PC-3 (cell line): Measurements from ENCODE around the gene WWC1. TPM values are rescaled to one million over a fixed set of nuclear protein-coding genes. Genes with fewer than 3 reads are reported as not detected.

Source experiments
- ATAC-seq: fragments of 200-7000 bp; cut with Tn5 transposase; 2 replicates; pipeline ENCODE4 v1.9.1; 2020; ENCODE audit warnings: mild to moderate bottlenecking, moderate library complexity
- BruUV-seq: library from RNA; stranded (reverse); fragments of 400-500 nt; replicated peaks from 2 replicates; lab custom pipeline; 2021; lab: Mats Ljungman, UMichigan
- CTCF ChIA-PET: fragments of 300-600 bp; sonication (Branson Sonifier 250); formaldehyde crosslinking; loops from one replicate; lab custom pipeline; 2022; ENCODE audit warnings: antibody characterized with exemption; lab: Charles Lee
- POLR2A ChIA-PET: fragments of 300-600 bp; sonication (Branson Sonifier 250); formaldehyde crosslinking; loops from one replicate; lab custom pipeline; 2022; ENCODE audit warnings: antibody characterized with exemption; ENCODE audit not compliant: unreplicated experiment; lab: Charles Lee
- DNase-seq: peaks from one replicate; pipeline ENCODE4 v3.0.0-alpha.2; 2015
- H2AFZ ChIP-seq: fragments of 300-600 bp; sonication (generic); 2 replicates; pipeline ENCODE4 v1.6.0; 2016; ENCODE audit warnings: antibody characterized with exemption, low read length
- H3F3A ChIP-seq: fragments of 300-600 bp; sonication (generic); one replicate; pipeline ENCODE4 v1.6.0; 2017; ENCODE audit warnings: antibody characterized with exemption, low read length, control low read depth, mild to moderate bottlenecking; ENCODE audit not compliant: unreplicated experiment
- H3K27ac ChIP-seq: fragments of 300-600 bp; sonication (generic); 2 replicates; pipeline ENCODE4 v1.5.1; 2016; ENCODE audit warnings: mild to moderate bottlenecking, low read length
- H3K27me3 ChIP-seq: fragments of 300-600 bp; sonication (generic); 2 replicates; pipeline ENCODE4 v1.6.1; 2016; ENCODE audit warnings: low read length, mixed read lengths
- H3K36me3 ChIP-seq: fragments of 300-600 bp; sonication (generic); 2 replicates; pipeline ENCODE4 v1.6.1; 2016; ENCODE audit warnings: low read depth, mixed run types, low read length, mixed read lengths
- H3K4me1 ChIP-seq: fragments of 300-600 bp; sonication (generic); 2 replicates; pipeline ENCODE4 v1.5.1; 2016; ENCODE audit warnings: low read length; ENCODE audit not compliant: insufficient read depth
- H3K4me2 ChIP-seq: fragments of 300-600 bp; sonication (generic); 2 replicates; pipeline ENCODE4 v1.6.0; 2016; ENCODE audit warnings: low read length
- H3K4me3 ChIP-seq: fragments of 300-600 bp; sonication (generic); 2 replicates; pipeline ENCODE4 v1.5.1; 2016; ENCODE audit warnings: mild to moderate bottlenecking, low read length, mixed read lengths
- H3K79me2 ChIP-seq: fragments of 300-600 bp; sonication (generic); 2 replicates; pipeline ENCODE4 v1.6.1; 2017; ENCODE audit warnings: low read length, mixed read lengths
- H3K9ac ChIP-seq: fragments of 300-600 bp; sonication (generic); 2 replicates; pipeline ENCODE4 v1.6.0; 2016; ENCODE audit warnings: mild to moderate bottlenecking, low read length
- H3K9me2 ChIP-seq: fragments of 300-600 bp; sonication (generic); replicated peaks from 2 replicates; pipeline ENCODE4 v1.6.1; 2016; ENCODE audit warnings: mixed run types, low read length, mixed read lengths
- H3K9me3 ChIP-seq: fragments of 300-600 bp; sonication (generic); 2 replicates; pipeline ENCODE4 v1.6.1; 2016; ENCODE audit warnings: low read length, mixed read lengths
- H4K20me1 ChIP-seq: fragments of 300-600 bp; sonication (generic); 2 replicates; pipeline ENCODE4 v1.6.1; 2016; ENCODE audit warnings: low read length, mixed read lengths
- CTCF ChIP-seq: fragments of 300-600 bp; sonication (generic); conservative IDR thresholded peaks from 2 replicates; pipeline ENCODE4 v1.5.1; 2017; ENCODE audit warnings: antibody characterized with exemption, low read depth, mild to moderate bottlenecking, low read length
- EZH2 ChIP-seq: fragments of 300-600 bp; sonication (generic); IDR thresholded peaks from one replicate; pipeline ENCODE4 v1.6.1; 2017; ENCODE audit warnings: antibody characterized with exemption, mild to moderate bottlenecking, low read length; ENCODE audit not compliant: unreplicated experiment
- EZH2phosphoT487 ChIP-seq: fragments of 300-600 bp; sonication (generic); IDR thresholded peaks from 2 replicates; pipeline ENCODE4 v1.6.1; 2018; ENCODE audit warnings: mild to moderate bottlenecking, antibody characterized with exemption, low read length, borderline replicate concordance
- intact Hi-C: fragments of 100-400 bp; cut with micrococcal nuclease; formaldehyde crosslinking; loops from 2 replicates; pipeline ENCODE4 v1.9.0; 2023
- total RNA-seq: library from RNA; depleted of rRNA; stranded (reverse); fragments of >200 nt; gene quantifications from 2 replicates; pipeline ENCODE4 v1.2.3, GENCODE V29; 2014

Gene WWC1
- total RNA-seq, 1 experiment from 2014 or later: 31.8 TPM

GRCh38 chr5:168348084-168348414, 56.6 kb downstream of the WWC1 start:
- CTCF ChIA-PET: no interaction called here
- Histone ChIP-seq H4K20me1 (no peaks in the 10 kb centered on the region), H3K27ac (peak overlapping the region; percentile 40), H3K4me1 (peaks cover 41% of the 10 kb centered on the region), H3K9me2 (no peaks in the 10 kb centered on the region), H3K4me2 (peak overlapping the region; percentile 60), H3K4me3 (no peak overlapping the region), H3K9me3 (no peaks in the 10 kb centered on the region), H3K79me2 (peaks cover 92% of the 10 kb centered on the region), H2AFZ (no peak overlapping the region), H3K36me3 (peaks cover 6% of the 10 kb centered on the region; the same call in 1 of the 2 replicates), H3K27me3 (no peaks in the 10 kb centered on the region), H3K9ac (no peak overlapping the region), H3F3A (no peaks in the 10 kb centered on the region)
- POLR2A ChIA-PET: no interaction called here
- peak; percentile 71 for ATAC-seq
- TF ChIP-seq CTCF: no peak
- TF ChIP-seq EZH2phosphoT487: no peak
- TF ChIP-seq EZH2: no peak
- DNase-seq: peak; percentile 71
- intact Hi-C loops: loop anchor here (5.0 kb wide), 1 partner anchor 56 kb away; the partner anchor contains the start of gene WWC1
- no TSS peak for BruUV-seq

GRCh38 chr5:168350315-168350714, 58.9 kb downstream of the WWC1 start:
- Histone ChIP-seq H3K79me2 (peaks cover 93% of the 10 kb centered on the region), H3K4me3 (no peak overlapping the region), H3K36me3 (peaks cover 4% of the 10 kb centered on the region; the same call in 1 of the 2 replicates), H3K9me3 (no peaks in the 10 kb centered on the region), H3K4me2 (no peak overlapping the region), H3K27me3 (no peaks in the 10 kb centered on the region), H3K9ac (no peak overlapping the region), H4K20me1 (no peaks in the 10 kb centered on the region), H3K27ac (no peak overlapping the region), H3F3A (no peaks in the 10 kb centered on the region), H2AFZ (no peak overlapping the region), H3K4me1 (peaks cover 48% of the 10 kb centered on the region), H3K9me2 (no peaks in the 10 kb centered on the region)
- no peak for ATAC-seq
- BruUV-seq: no TSS peak
- POLR2A ChIA-PET: no interaction called here
- TF ChIP-seq EZH2: no peak
- TF ChIP-seq CTCF: no peak
- TF ChIP-seq EZH2phosphoT487: no peak
- CTCF ChIA-PET: no interaction called here
- DNase-seq: no peak
- intact Hi-C loops: no loop called here

GRCh38 chr5:168353216-168353957, 61.9 kb downstream of the WWC1 start:
- H3K4me3 ChIP-seq: no peak overlapping the region
- no peaks in the 10 kb centered on the region for H3F3A ChIP-seq
- DNase-seq (peak; percentile 46), ATAC-seq (peak; percentile 53; the same call in 1 of the 2 replicates)
- peaks cover 4% of the 10 kb centered on the region; the same call in 1 of the 2 replicates for H3K36me3 ChIP-seq
- no peaks in the 10 kb centered on the region for H4K20me1 ChIP-seq
- no peak overlapping the region for H3K4me2 ChIP-seq
- no TSS peak for BruUV-seq
- peaks cover 96% of the 10 kb centered on the region for H3K79me2 ChIP-seq
- H3K27ac ChIP-seq: no peak overlapping the region
- no peak for TF ChIP-seq EZH2phosphoT487
- no peak for TF ChIP-seq EZH2
- no peak for TF ChIP-seq CTCF
- no peak overlapping the region for H2AFZ ChIP-seq
- no peaks in the 10 kb centered on the region for H3K9me2 ChIP-seq
- no peaks in the 10 kb centered on the region for H3K27me3 ChIP-seq
- CTCF ChIA-PET: no interaction called here
- H3K4me1 ChIP-seq: peaks cover 20% of the 10 kb centered on the region
- no peaks in the 10 kb centered on the region for H3K9me3 ChIP-seq
- POLR2A ChIA-PET: no interaction called here
- intact Hi-C loops: no loop called here
- no peak overlapping the region for H3K9ac ChIP-seq
